Liver (tissue), 9 donors: ENCODE measurements around the gene SORCS2. TPM values are rescaled to one million over a fixed set of nuclear protein-coding genes. Genes with fewer than 3 reads are reported as not detected.

Experiments used
- DNase-seq: peaks from one replicate; pipeline ENCODE4 v3.0.0-alpha.2; 2017; ENCODE audit warnings: low spot score
- H3K27ac ChIP-seq, 2 donors: one replicate each; pipeline ENCODE4 v1.7.0; 2013; ENCODE audit warnings: inconsistent platforms in 2 of 2, low read length in 2 of 2, control low read depth in 1 of 2, low read depth in 1 of 2, mild to moderate bottlenecking in 1 of 2
- H3K27me3 ChIP-seq, 4 donors: one replicate each; pipeline versions ENCODE4 v1.6.1 to v1.7.0; 2013; ENCODE audit warnings: low read length in 3 of 4, inconsistent platforms in 1 of 4, mild to moderate bottlenecking in 1 of 4, moderate library complexity in 1 of 4; ENCODE audit not compliant: control insufficient read depth in 4 of 4, insufficient read depth in 4 of 4
- H3K36me3 ChIP-seq, 4 donors: one replicate each; pipeline versions ENCODE4 v1.6.1 to v1.7.0; 2013; ENCODE audit warnings: low read length in 3 of 4, mild to moderate bottlenecking in 3 of 4, low read depth in 1 of 4, moderate library complexity in 1 of 4; ENCODE audit not compliant: control insufficient read depth in 4 of 4, insufficient read depth in 3 of 4
- H3K4me1 ChIP-seq, 4 donors: one replicate each; pipeline versions ENCODE4 v1.6.1 to v1.7.0; 2013; ENCODE audit warnings: low read length in 3 of 4, mild to moderate bottlenecking in 3 of 4, moderate library complexity in 1 of 4; ENCODE audit not compliant: control insufficient read depth in 4 of 4, insufficient read depth in 4 of 4
- H3K4me3 ChIP-seq, 3 donors: one replicate each; pipeline versions ENCODE4 v1.6.1 to v1.7.0; 2013; ENCODE audit warnings: low read length in 3 of 3, control low read depth in 1 of 3, low read depth in 1 of 3, mild to moderate bottlenecking in 1 of 3
- H3K9ac ChIP-seq, 2 donors: one replicate each; pipeline ENCODE4 v1.7.0; 2013; ENCODE audit warnings: low read length in 2 of 2, mild to moderate bottlenecking in 2 of 2, moderate library complexity in 2 of 2, control low read depth in 1 of 2, low read depth in 1 of 2
- H3K9me3 ChIP-seq, 4 donors: one replicate each; pipeline versions ENCODE4 v1.6.1 to v1.7.0; 2013; ENCODE audit warnings: low read length in 3 of 4; ENCODE audit not compliant: control insufficient read depth in 4 of 4
- EGR1 ChIP-seq, 2 donors: IDR thresholded peaks; 2 replicates each; pipeline ENCODE4 v1.6.1; 2016 to 2018; ENCODE audit warnings: antibody characterized with exemption in 2 of 2, low read depth in 2 of 2
- FOXA1 ChIP-seq: IDR thresholded peaks from 2 replicates; pipeline ENCODE4 v1.6.1; 2016; ENCODE audit warnings: antibody characterized with exemption
- FOXA2 ChIP-seq: IDR thresholded peaks from 2 replicates; pipeline ENCODE4 v1.6.1; 2016; ENCODE audit warnings: antibody characterized with exemption
- GABPA ChIP-seq, 2 donors: IDR thresholded peaks in 1 of 2; conservative IDR thresholded peaks in 1 of 2; 2 replicates each; pipeline ENCODE4 v1.6.1; 2016; ENCODE audit warnings: antibody characterized with exemption in 2 of 2, mild to moderate bottlenecking in 1 of 2, moderate library complexity in 1 of 2
- HNF4A ChIP-seq, 2 donors: conservative IDR thresholded peaks; 2 replicates each; pipeline ENCODE4 v1.6.1; 2016; ENCODE audit warnings: antibody characterized with exemption in 2 of 2, mild to moderate bottlenecking in 2 of 2
- HNF4G ChIP-seq: IDR thresholded peaks from 2 replicates; pipeline ENCODE4 v1.6.1; 2016; ENCODE audit warnings: antibody characterized with exemption
- JUND ChIP-seq, 2 donors: IDR thresholded peaks; 2 replicates each; pipeline ENCODE4 v1.6.1; 2016; ENCODE audit warnings: antibody characterized with exemption in 2 of 2
- MAX ChIP-seq: IDR thresholded peaks from 2 replicates; pipeline ENCODE4 v1.6.1; 2016; ENCODE audit warnings: antibody characterized with exemption
- NR2F2 ChIP-seq: IDR thresholded peaks from 2 replicates; pipeline ENCODE4 v1.6.1; 2016; ENCODE audit warnings: antibody characterized with exemption
- RAD21 ChIP-seq, 2 donors: IDR thresholded peaks; 2 replicates each; pipeline ENCODE4 v1.6.1; 2016; ENCODE audit warnings: antibody characterized with exemption in 2 of 2, mild to moderate bottlenecking in 2 of 2
- REST ChIP-seq: IDR thresholded peaks from 2 replicates; pipeline ENCODE4 v1.6.1; 2016; ENCODE audit warnings: antibody characterized with exemption, mild to moderate bottlenecking
- RXRA ChIP-seq, 2 donors: IDR thresholded peaks; 2 replicates each; pipeline ENCODE4 v1.6.1; 2017 to 2018; ENCODE audit warnings: antibody characterized with exemption in 2 of 2, mild to moderate bottlenecking in 1 of 2
- SP1 ChIP-seq: IDR thresholded peaks from 2 replicates; pipeline ENCODE4 v1.6.1; 2018; ENCODE audit warnings: antibody characterized with exemption, mild to moderate bottlenecking
- TAF1 ChIP-seq: conservative IDR thresholded peaks from 2 replicates; pipeline ENCODE4 v1.6.1; 2016; ENCODE audit warnings: antibody characterized with exemption, mild to moderate bottlenecking
- YY1 ChIP-seq: IDR thresholded peaks from 2 replicates; pipeline ENCODE4 v1.6.1; 2016; ENCODE audit warnings: antibody characterized with exemption, mild to moderate bottlenecking
- ZBTB33 ChIP-seq: IDR thresholded peaks from 2 replicates; pipeline ENCODE4 v1.6.1; 2016; ENCODE audit warnings: antibody characterized with exemption
- WGBS: extraction: QIAGEN DNeasy Blood & Tissue Kit; methylation state at CpG from one replicate; pipeline ENCODE4 v1.1.7; 2013; 5-methylcytosine and 5-hydroxymethylcytosine counted together
- polyA plus RNA-seq, 2 donors: library from polyadenylated mRNA; stranded (reverse) in 1 of 2; unstranded in 1 of 2; fragments of 200-250 nt in 1 of 2; fragments of >200 nt in 1 of 2; fragmentation: Nextera tagmentation in 1 of 2; extraction: Ambion mirVana in 1 of 2; gene quantifications; one replicate each; pipeline versions ENCODE4 v1.2.1 to v1.2.3, GENCODE V29; 2013 to 2015
- total RNA-seq, 2 donors: library from RNA; depleted of rRNA; stranded (reverse); fragments of >200 nt; gene quantifications; one replicate each; pipeline ENCODE4 v1.2.3, GENCODE V29; 2014
- TF ChIP-seq, protein P1 (sequence below): IDR thresholded peaks from 2 replicates; pipeline ENCODE4 v1.6.1; 2016; ENCODE audit warnings: antibody characterized with exemption
- donor health status: healthy.
- donor health status: healthy.
- donor health status: healthy.
- donor health status: healthy.
- donor health status: healthy.

Gene SORCS2
- total and polyA plus RNA-seq, 4 donors: 0.10 to 1.4 (median 0.92) TPM

DNA sequence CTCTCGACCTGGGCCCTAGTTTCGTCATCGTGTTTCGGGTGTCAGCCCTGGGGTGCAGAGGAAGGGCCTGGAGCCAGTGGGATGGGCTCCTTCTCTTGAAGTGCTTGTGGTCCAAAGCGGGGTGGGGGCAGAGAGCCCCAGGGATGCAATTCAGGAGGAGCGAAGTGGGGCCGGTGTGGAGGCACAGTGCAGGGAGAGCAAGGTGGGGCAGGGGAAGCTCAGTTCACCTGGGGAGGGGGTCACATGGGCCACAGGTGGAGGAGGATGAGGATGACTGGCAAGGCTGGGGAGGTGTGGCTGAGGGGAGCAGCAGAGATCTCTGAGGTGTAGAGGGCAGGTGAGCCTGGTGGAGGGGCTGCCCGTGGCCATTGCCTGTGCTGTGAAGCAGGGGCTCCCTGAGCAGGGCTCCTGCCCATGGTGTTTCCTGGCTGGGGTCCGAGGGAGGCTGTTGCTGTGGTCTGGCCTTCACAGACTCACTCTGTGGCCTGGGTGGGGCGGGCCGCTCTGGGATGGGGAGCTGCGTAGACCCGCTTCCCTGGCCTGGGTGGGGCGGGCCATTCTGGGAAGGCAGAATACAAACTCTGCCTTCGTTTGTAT is 6.9 kb downstream of the SORCS2 start:
- no peak for DNase-seq

GRCh38 chr4:7199771-7200441 is 7.6 kb downstream of the SORCS2 start:
- DNase-seq: no peak
- no peak overlapping the region for H3K27ac ChIP-seq
- no peaks in the 10 kb centered on the region for H3K9me3 ChIP-seq
- H3K4me1 ChIP-seq: peaks cover 0 to 7% (median 0%) of the 10 kb centered on the region in 4 donors
- 91% methylated on average over 16 of the region's 16 CpGs for WGBS
- H3K4me3 ChIP-seq: no peak overlapping the region
- no peaks in the 10 kb centered on the region for H3K36me3 ChIP-seq
- no peak overlapping the region for H3K9ac ChIP-seq
- H3K27me3 ChIP-seq: no peaks in the 10 kb centered on the region
- TF ChIP-seq RXRA (IDR thresholded peaks at IDR 0.05) (no peak), ZBTB33 (no peak), TAF1 (no peak), FOXA2 (no peak), REST (no peak), FOXA1 (no peak), HNF4G (no peak), NR2F2 (no peak), HNF4A (conservative IDR thresholded peaks at IDR 0.05) (no peak), GABPA (IDR thresholded peaks at IDR 0.05 in 1 of 2, conservative IDR thresholded peaks at IDR 0.05 in 1 of 2) (no peak), MAX (no peak), EGR1 (IDR thresholded peaks at IDR 0.05; ENCODE audit: low read depth in 2 of 2) (no peak), YY1 (no peak), JUND (IDR thresholded peaks at IDR 0.05) (no peak), RAD21 (IDR thresholded peaks at IDR 0.05) (no peak), SP1 (no peak)

More for the DNA sequence above, 6.9 kb downstream of the SORCS2 start:
- Histone ChIP-seq H3K27ac (no peak overlapping the region), H3K4me3 (no peak overlapping the region), H3K9me3 (no peaks in the 10 kb centered on the region), H3K9ac (no peak overlapping the region), H3K27me3 (no peaks in the 10 kb centered on the region), H3K36me3 (no peaks in the 10 kb centered on the region), H3K4me1 (peaks cover 0 to 7% (median under 1%) of the 10 kb centered on the region in 4 donors)
- TF ChIP-seq HNF4G (no peak), HNF4A (conservative IDR thresholded peaks at IDR 0.05) (no peak), REST (no peak), YY1 (no peak), FOXA2 (no peak), GABPA (IDR thresholded peaks at IDR 0.05 in 1 of 2, conservative IDR thresholded peaks at IDR 0.05 in 1 of 2) (no peak), EGR1 (IDR thresholded peaks at IDR 0.05; ENCODE audit: low read depth in 2 of 2) (no peak)
- TF ChIP-seq, protein P1, sequence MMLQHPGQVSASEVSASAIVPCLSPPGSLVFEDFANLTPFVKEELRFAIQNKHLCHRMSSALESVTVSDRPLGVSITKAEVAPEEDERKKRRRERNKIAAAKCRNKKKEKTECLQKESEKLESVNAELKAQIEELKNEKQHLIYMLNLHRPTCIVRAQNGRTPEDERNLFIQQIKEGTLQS: no peak
- 90% methylated on average over 15 of the region's 15 CpGs for WGBS
